T-helper 2 cell treated with Interferon-gamma antibody and Interleukin-4, amounts not matched to agents 5 μg/mL and 100 μg/mL, for 36 hours (primary cell): ENCODE data around the gene BTBD1.

Experiments
- DNase-seq: peaks from one replicate; pipeline ENCODE4 v3.0.0; 2021; ENCODE audit warnings: low spot score
- H3K27ac Mint-ChIP-seq: one replicate; pipeline ENCODE4 v1.8.0; 2021; ENCODE audit warnings: mild to moderate bottlenecking, mixed read lengths
- H3K27me3 Mint-ChIP-seq: one replicate; pipeline ENCODE4 v1.8.0; 2021; ENCODE audit warnings: low read depth, mixed read lengths
- H3K36me3 Mint-ChIP-seq: one replicate; pipeline ENCODE4 v1.8.0; 2021; ENCODE audit warnings: low read depth, mixed read lengths
- H3K4me1 Mint-ChIP-seq: one replicate; pipeline ENCODE4 v1.8.0; 2021; ENCODE audit warnings: low read depth, mixed read lengths
- H3K4me3 Mint-ChIP-seq: one replicate; pipeline ENCODE4 v1.8.0; 2022; ENCODE audit warnings: mild to moderate bottlenecking, moderate library complexity, mixed read lengths
- H3K9me3 Mint-ChIP-seq: one replicate; pipeline ENCODE4 v1.8.0; 2021; ENCODE audit warnings: mixed read lengths

BTBD1 gene

GRCh38 chr15:82979726-82980125 is 87.3 kb downstream of the BTBD1 start:
- Mint-ChIP-seq H3K36me3 (peaks cover 2% of the 10 kb centered on the region), H3K4me1 (peaks cover 6% of the 10 kb centered on the region), H3K9me3 (no peaks in the 10 kb centered on the region), H3K27ac (no peak overlapping the region), H3K27me3 (no peaks in the 10 kb centered on the region), H3K4me3 (no peak overlapping the region)
- no peak for DNase-seq

GRCh38 chr15:82978438-82978837 is 88.6 kb downstream of the BTBD1 start:
- Mint-ChIP-seq H3K36me3 (peaks cover 2% of the 10 kb centered on the region), H3K4me3 (no peak overlapping the region), H3K27me3 (no peaks in the 10 kb centered on the region), H3K4me1 (peaks cover 5% of the 10 kb centered on the region), H3K9me3 (no peaks in the 10 kb centered on the region), H3K27ac (no peak overlapping the region)
- no peak for DNase-seq

DNA sequence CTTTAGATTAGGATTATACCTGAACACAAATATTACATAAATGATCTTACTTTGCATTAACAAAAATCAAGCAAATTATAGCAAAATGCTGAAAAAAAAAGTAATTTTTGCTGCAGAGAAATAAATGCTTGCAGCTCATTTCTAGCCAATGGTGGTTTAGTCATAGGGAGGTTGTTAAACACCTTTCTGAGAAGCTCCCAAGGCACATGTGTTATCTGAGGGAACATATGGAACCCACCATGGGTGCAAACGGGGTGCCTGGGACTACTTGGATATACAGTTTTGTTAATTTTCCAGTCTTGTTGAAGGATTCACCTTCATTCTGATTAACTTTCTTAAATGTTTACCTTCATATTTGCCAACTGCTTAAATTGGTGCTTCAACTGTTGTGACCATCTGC is 90.0 kb downstream of the BTBD1 start:
- H3K27me3 Mint-ChIP-seq, result no peaks in the 10 kb centered on the region
- no peak for DNase-seq
- no peaks in the 10 kb centered on the region for H3K9me3 Mint-ChIP-seq
- H3K36me3 Mint-ChIP-seq, result peaks cover 2% of the 10 kb centered on the region
- H3K27ac Mint-ChIP-seq, result no peak overlapping the region
- no peak overlapping the region for H3K4me3 Mint-ChIP-seq
- peaks cover 9% of the 10 kb centered on the region for H3K4me1 Mint-ChIP-seq

DNA sequence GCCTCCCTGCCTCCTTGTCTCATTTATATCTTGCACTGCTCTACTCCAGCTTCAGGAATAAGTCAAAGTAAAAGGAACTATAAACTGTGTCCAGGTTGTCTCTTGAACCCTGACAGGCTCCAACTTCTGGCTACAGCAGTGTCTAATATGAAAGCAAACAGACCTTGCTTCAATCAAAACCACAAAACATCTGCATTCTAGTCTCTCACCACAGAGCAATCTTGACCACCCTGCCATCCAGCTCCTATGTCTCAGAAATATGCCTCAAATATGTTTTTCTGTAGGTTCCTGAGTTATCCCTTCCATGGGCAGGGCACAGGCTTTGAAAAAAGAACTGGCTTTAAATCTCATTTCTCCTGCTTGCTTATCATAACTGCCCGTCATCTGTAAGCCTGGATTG is 94.1 kb downstream of the BTBD1 start:
- no peaks in the 10 kb centered on the region for H3K36me3 Mint-ChIP-seq

GRCh38 chr15:82971218-82971984 is 95.7 kb downstream of the BTBD1 start:
- Mint-ChIP-seq H3K4me1 (peaks cover 35% of the 10 kb centered on the region), H3K27ac (no peak overlapping the region), H3K27me3 (peaks cover 13% of the 10 kb centered on the region)

More for the DNA sequence above, 94.1 kb downstream of the BTBD1 start:
- H3K4me3 Mint-ChIP-seq, result no peak overlapping the region
- H3K27me3 Mint-ChIP-seq, result peaks cover 11% of the 10 kb centered on the region
- H3K9me3 Mint-ChIP-seq, result no peaks in the 10 kb centered on the region
- peaks cover 26% of the 10 kb centered on the region for H3K4me1 Mint-ChIP-seq
- no peak overlapping the region for H3K27ac Mint-ChIP-seq
- DNase-seq, result no peak

DNA sequence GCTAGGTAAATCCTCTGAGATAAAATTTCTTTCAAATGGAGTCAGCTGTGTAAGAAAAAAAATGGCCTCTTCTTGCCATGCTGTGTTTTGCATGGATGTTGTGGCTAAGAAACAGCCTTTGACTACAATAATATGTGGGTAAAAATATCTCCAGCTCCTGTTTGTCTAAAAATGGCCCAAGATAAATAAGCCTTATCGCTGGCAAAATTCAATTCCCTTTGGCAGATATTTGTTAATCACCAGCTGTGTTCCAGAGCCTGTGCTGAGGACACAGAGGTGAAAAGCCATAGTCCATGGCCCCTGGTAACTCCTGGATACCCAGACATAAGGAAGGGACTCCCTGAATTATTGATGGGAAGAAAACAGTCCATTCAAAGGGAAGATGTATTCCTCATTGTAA is 96.4 kb downstream of the BTBD1 start:
- no peak for DNase-seq

More at GRCh38 chr15:82971218-82971984, 95.7 kb downstream of the BTBD1 start:
- DNase-seq, result no peak
- no peaks in the 10 kb centered on the region for H3K9me3 Mint-ChIP-seq
- H3K4me3 Mint-ChIP-seq, result no peak overlapping the region
- peaks cover 4% of the 10 kb centered on the region for H3K36me3 Mint-ChIP-seq

DNA sequence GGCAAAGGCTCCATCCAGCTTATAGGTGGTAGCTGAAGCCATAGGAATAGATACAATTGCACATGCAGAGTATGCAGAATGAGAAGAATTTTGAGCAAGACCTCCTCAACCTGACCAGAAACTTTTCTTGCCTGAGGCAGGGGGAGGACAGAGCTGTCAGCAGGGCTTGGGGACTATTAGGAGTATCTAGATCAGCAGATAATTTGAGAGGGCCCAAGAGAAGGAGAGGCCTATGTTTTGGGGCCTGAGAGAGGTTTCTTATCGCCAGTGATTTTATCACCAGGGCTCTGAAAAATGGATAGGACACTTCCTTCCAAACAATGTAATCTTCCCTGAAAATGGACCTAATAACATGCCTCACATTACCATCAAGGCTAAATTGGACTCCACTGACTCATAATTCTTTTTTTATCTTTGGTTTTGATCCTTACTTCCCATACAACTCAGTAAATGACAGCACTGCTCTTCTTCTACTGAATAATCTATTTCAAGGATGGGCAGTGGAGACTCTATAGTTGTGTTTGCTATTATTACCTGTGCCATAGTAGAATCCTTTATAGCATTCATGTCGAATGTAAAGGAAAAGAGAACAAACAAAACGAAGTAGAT is 96.9 kb downstream of the BTBD1 start:
- H3K27ac Mint-ChIP-seq, result no peak overlapping the region
- H3K4me3 Mint-ChIP-seq, result no peak overlapping the region
- H3K27me3 Mint-ChIP-seq, result peaks cover 13% of the 10 kb centered on the region
- H3K4me1 Mint-ChIP-seq, result peaks cover 43% of the 10 kb centered on the region
- no peaks in the 10 kb centered on the region for H3K9me3 Mint-ChIP-seq
- no peak for DNase-seq
- peaks cover 4% of the 10 kb centered on the region for H3K36me3 Mint-ChIP-seq

More for the DNA sequence above, 96.4 kb downstream of the BTBD1 start:
- peaks cover 41% of the 10 kb centered on the region for H3K4me1 Mint-ChIP-seq
- no peaks in the 10 kb centered on the region for H3K9me3 Mint-ChIP-seq
- no peak overlapping the region for H3K4me3 Mint-ChIP-seq
- no peak overlapping the region for H3K27ac Mint-ChIP-seq
- H3K36me3 Mint-ChIP-seq, result peaks cover 4% of the 10 kb centered on the region
- peaks cover 13% of the 10 kb centered on the region for H3K27me3 Mint-ChIP-seq

- Mint-ChIP-seq H3K4me1 (peaks cover 43% of the 10 kb centered on the region), H3K27ac (no peak overlapping the region), H3K9me3 (no peaks in the 10 kb centered on the region), H3K36me3 (peaks cover 4% of the 10 kb centered on the region), H3K27me3 (peaks cover 13% of the 10 kb centered on the region), H3K4me3 (no peak overlapping the region)
- no peak for DNase-seq
Observed at GRCh38 chr15:82969353-82969752, 97.7 kb downstream of the BTBD1 start.

- Mint-ChIP-seq H3K9me3 (no peaks in the 10 kb centered on the region), H3K36me3 (peaks cover 4% of the 10 kb centered on the region), H3K27ac (no peak overlapping the region), H3K4me1 (peaks cover 44% of the 10 kb centered on the region), H3K4me3 (no peak overlapping the region), H3K27me3 (peaks cover 15% of the 10 kb centered on the region)
- DNase-seq, result no peak
Observed at GRCh38 chr15:82968066-82968465, 99.0 kb downstream of the BTBD1 start.

DNA sequence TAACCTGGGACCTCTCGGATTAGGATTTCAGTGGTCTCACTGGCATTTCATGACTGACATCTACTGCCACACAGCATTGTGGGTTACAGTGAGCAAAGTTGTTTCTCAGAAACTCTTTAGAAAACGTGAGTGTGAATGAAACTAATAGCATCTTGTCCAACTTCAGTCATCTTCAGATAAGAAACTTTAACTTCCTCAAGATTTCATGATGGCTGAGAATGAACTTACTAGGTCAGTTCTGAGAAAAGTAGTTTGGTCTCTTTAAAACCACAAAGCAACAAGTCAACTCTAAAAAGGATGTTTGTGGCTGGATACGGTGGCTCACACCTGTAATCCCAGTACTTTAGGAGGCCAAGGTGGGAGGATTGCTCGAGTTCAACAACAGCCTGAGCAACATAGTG is 100.4 kb downstream of the BTBD1 start:
- Mint-ChIP-seq H3K4me3 (peak overlapping the region; percentile 18), H3K27me3 (peaks cover 20% of the 10 kb centered on the region), H3K4me1 (peaks cover 41% of the 10 kb centered on the region), H3K9me3 (no peaks in the 10 kb centered on the region), H3K36me3 (peaks cover 4% of the 10 kb centered on the region), H3K27ac (peak overlapping the region; percentile 69)
- peak; percentile 62 for DNase-seq
